Neural cell (in vitro differentiated cells): Measurements from ENCODE around the gene DNAH7. TPM values are rescaled to one million over a fixed set of nuclear protein-coding genes. Genes with fewer than 3 reads are reported as not detected.

Experiments
- H2AFZ ChIP-seq: fragments of 200-600, 300-800 bp; sonication (generic), shearing (Covaris generic); 2 replicates; pipeline ENCODE4 v1.6.0; 2014; ENCODE audit warnings: low read depth, mild to moderate bottlenecking, antibody characterized with exemption, low read length, moderate library complexity
- H3F3A ChIP-seq: fragments of 200-600 bp; shearing (Covaris generic); 2 replicates; pipeline ENCODE4 v1.6.1; 2016; ENCODE audit warnings: mild to moderate bottlenecking, moderate library complexity, mixed read lengths, antibody characterized with exemption, low read length; ENCODE audit not compliant: insufficient read depth, poor library complexity, severe bottlenecking
- H3K27ac ChIP-seq: fragments of 200-600, 300-800 bp; sonication (generic), shearing (Covaris generic); 2 replicates; pipeline ENCODE4 v1.5.1; 2014; ENCODE audit warnings: mild to moderate bottlenecking, low read length, moderate library complexity
- H3K27me3 ChIP-seq: fragments of 300-800, 200-600 bp; sonication (generic), shearing (Covaris generic); 2 replicates; pipeline ENCODE4 v1.6.0; 2014; ENCODE audit warnings: mild to moderate bottlenecking, low read depth, low read length, moderate library complexity; ENCODE audit not compliant: insufficient read depth
- H3K36me3 ChIP-seq: fragments of 300-800, 200-600 bp; sonication (generic), shearing (Covaris generic); 2 replicates; pipeline ENCODE4 v1.5.1; 2014; ENCODE audit warnings: mild to moderate bottlenecking, antibody characterized with exemption, low read length, moderate library complexity; ENCODE audit not compliant: insufficient read depth
- H3K4me2 ChIP-seq: fragments of 300-800, 200-600 bp; sonication (generic), shearing (Covaris generic); 2 replicates; pipeline ENCODE4 v1.6.0; 2014; ENCODE audit warnings: mild to moderate bottlenecking, low read length
- H3K4me3 ChIP-seq: fragments of 300-800, 200-600 bp; sonication (generic), shearing (Covaris generic); 2 replicates; pipeline ENCODE4 v1.5.1; 2014; ENCODE audit warnings: mild to moderate bottlenecking, low read length, moderate library complexity
- H3K79me2 ChIP-seq: fragments of 200-600 bp; shearing (Covaris generic); replicated peaks from 2 replicates; pipeline ENCODE4 v1.6.0; 2014; ENCODE audit warnings: mild to moderate bottlenecking, low read length, moderate library complexity; ENCODE audit not compliant: insufficient read depth
- H3K9ac ChIP-seq: fragments of 300-800, 200-600 bp; sonication (generic), shearing (Covaris generic); 2 replicates; pipeline ENCODE4 v1.6.1; 2016; ENCODE audit warnings: mild to moderate bottlenecking, low read length, mixed read lengths
- H3K9me2 ChIP-seq: fragments of 200-600 bp; shearing (Covaris generic); 2 replicates; pipeline ENCODE4 v1.6.1; 2016; ENCODE audit warnings: mild to moderate bottlenecking, low read length, mixed read lengths; ENCODE audit not compliant: insufficient read depth
- H3K9me3 ChIP-seq: fragments of 200-600, 300-800 bp; sonication (generic), shearing (Covaris generic); 2 replicates; pipeline ENCODE4 v1.6.1; 2016; ENCODE audit warnings: mild to moderate bottlenecking, mixed run types, low read length, moderate library complexity, mixed read lengths
- H4K20me1 ChIP-seq: fragments of 200-600 bp; shearing (Covaris generic); 2 replicates; pipeline ENCODE4 v1.6.1; 2016; ENCODE audit warnings: mild to moderate bottlenecking, mixed run types; ENCODE audit not compliant: insufficient read depth
- CTCF ChIP-seq: fragments of 450-650 bp; IDR thresholded peaks from 2 replicates; pipeline ENCODE4 v1.5.1; 2014; ENCODE audit warnings: antibody characterized with exemption, mild to moderate bottlenecking, moderate library complexity; ENCODE audit not compliant: poor library complexity, severe bottlenecking
- EP300 ChIP-seq: fragments of 450-650 bp; conservative IDR thresholded peaks from 2 replicates; pipeline ENCODE4 v1.6.1; 2014; ENCODE audit warnings: antibody characterized with exemption, mild to moderate bottlenecking, moderate library complexity; ENCODE audit not compliant: poor library complexity, severe bottlenecking
- EZH2 ChIP-seq: fragments of 200-600, 300-800 bp; shearing (Covaris generic), sonication (generic); IDR thresholded peaks from 2 replicates; pipeline ENCODE4 v1.6.1; 2014; ENCODE audit warnings: antibody characterized with exemption, low read length, borderline replicate concordance, mild to moderate bottlenecking; ENCODE audit not compliant: insufficient read depth, poor library complexity, severe bottlenecking
- MXI1 ChIP-seq: fragments of 450-650 bp; conservative IDR thresholded peaks from 2 replicates; pipeline ENCODE4 v1.6.1; 2014; ENCODE audit warnings: antibody characterized with exemption, mild to moderate bottlenecking; ENCODE audit not compliant: poor library complexity, severe bottlenecking
- POLR2AphosphoS5 ChIP-seq: IDR thresholded peaks from 2 replicates; pipeline ENCODE4 v1.6.1; 2012
- RAD21 ChIP-seq: fragments of 450-650 bp; conservative IDR thresholded peaks from 2 replicates; pipeline ENCODE4 v1.6.1; 2014; ENCODE audit warnings: antibody characterized with exemption, mild to moderate bottlenecking, moderate library complexity
- REST ChIP-seq: IDR thresholded peaks from 2 replicates; pipeline ENCODE4 v1.6.1; 2012; ENCODE audit warnings: borderline replicate concordance
- SMC3 ChIP-seq: fragments of 450-650 bp; conservative IDR thresholded peaks from 2 replicates; pipeline ENCODE4 v1.6.1; 2014; ENCODE audit warnings: antibody characterized with exemption, mild to moderate bottlenecking, moderate library complexity; ENCODE audit not compliant: poor library complexity
- TAF1 ChIP-seq: IDR thresholded peaks from 2 replicates; pipeline ENCODE4 v1.6.1; 2012; ENCODE audit warnings: low read depth
- polyA plus RNA-seq: library from polyadenylated mRNA; depleted of rRNA; stranded (reverse); fragments of >200 nt; gene quantifications from 2 replicates; pipeline ENCODE4 v1.2.3, GENCODE V29; 2014

The DNAH7 gene
- polyA plus RNA-seq, 1 donor from 2014 or later: 0.67 TPM

- no peaks in the 10 kb centered on the region for H3K36me3 ChIP-seq
- no peak overlapping the region for H3K9ac ChIP-seq
- TF ChIP-seq EZH2: no peak
- no peak for TF ChIP-seq TAF1
- no peak for TF ChIP-seq MXI1
- TF ChIP-seq REST: no peak
- no peak for TF ChIP-seq EP300
- no peak for TF ChIP-seq POLR2AphosphoS5
- no peak for TF ChIP-seq RAD21
- H3K4me3 ChIP-seq: no peak overlapping the region
- no peaks in the 10 kb centered on the region for H3K9me2 ChIP-seq
- H4K20me1 ChIP-seq: no peaks in the 10 kb centered on the region
- no peak overlapping the region for H3K27ac ChIP-seq
- no peaks in the 10 kb centered on the region for H3K27me3 ChIP-seq
- H3K79me2 ChIP-seq: no peaks in the 10 kb centered on the region
- H3F3A ChIP-seq: no peaks in the 10 kb centered on the region
- H3K9me3 ChIP-seq: no peaks in the 10 kb centered on the region
- no peak overlapping the region for H2AFZ ChIP-seq
- no peak overlapping the region for H3K4me2 ChIP-seq
Measured at GRCh38 chr2:195758846-195759245, 309.8 kb downstream of the DNAH7 start.

GRCh38 chr2:195756218-195756942, 312.3 kb downstream of the DNAH7 start:
- H3F3A ChIP-seq: no peaks in the 10 kb centered on the region
- H3K9me2 ChIP-seq: no peaks in the 10 kb centered on the region
- H3K4me3 ChIP-seq: no peak overlapping the region
- H3K27ac ChIP-seq: no peak overlapping the region
- no peaks in the 10 kb centered on the region for H3K9me3 ChIP-seq
- H2AFZ ChIP-seq: no peak overlapping the region
- no peaks in the 10 kb centered on the region for H3K36me3 ChIP-seq
- no peak overlapping the region for H3K9ac ChIP-seq
- no peaks in the 10 kb centered on the region for H3K79me2 ChIP-seq
- TF ChIP-seq EZH2 (no peak), POLR2AphosphoS5 (no peak), TAF1 (no peak), REST (no peak), MXI1 (no peak), RAD21 (no peak), EP300 (no peak), CTCF (no peak), SMC3 (no peak)
- no peaks in the 10 kb centered on the region for H4K20me1 ChIP-seq
- no peak overlapping the region for H3K4me2 ChIP-seq
- no peaks in the 10 kb centered on the region for H3K27me3 ChIP-seq
